Kidney (tissue), 14 donors: ENCODE results near the gene USH2A. TPM values are rescaled to one million over a fixed set of nuclear protein-coding genes. Genes with fewer than 3 reads are reported as not detected.

Experiments used
- DNase-seq, 5 donors: peaks; one replicate each; pipeline ENCODE4 v3.0.0-alpha.2; 2013 to 2020
- FAIRE-seq: peaks from 2 replicates; lab custom pipeline; 2012; peaks lifted over from hg19 to GRCh38; lab: Jason Lieb, UNC
- H3K27ac ChIP-seq, 2 donors: one replicate each; pipeline ENCODE4 v1.7.0; 2013; ENCODE audit warnings: low read depth in 2 of 2, low read length in 2 of 2, inconsistent platforms in 1 of 2
- H3K27me3 ChIP-seq: one replicate; pipeline ENCODE4 v1.7.1; 2013; ENCODE audit warnings: low read length, inconsistent platforms; ENCODE audit not compliant: control insufficient read depth, insufficient read depth
- H3K36me3 ChIP-seq, 3 donors: one replicate each; pipeline versions ENCODE4 v1.7.0 to v1.7.1; 2013; ENCODE audit warnings: low read length in 3 of 3, control low read depth in 1 of 3, inconsistent platforms in 1 of 3; ENCODE audit not compliant: insufficient read depth in 3 of 3, control insufficient read depth in 2 of 3
- H3K4me1 ChIP-seq, 3 donors: one replicate each; pipeline versions ENCODE4 v1.7.0 to v1.7.1; 2013; ENCODE audit warnings: low read length in 3 of 3, inconsistent platforms in 1 of 3, low read depth in 1 of 3; ENCODE audit not compliant: control insufficient read depth in 2 of 3, insufficient read depth in 2 of 3
- H3K4me3 ChIP-seq, 3 donors: one replicate each; pipeline versions ENCODE4 v1.7.0 to v1.8.1; 2013; ENCODE audit warnings: low read length in 3 of 3, control low read depth in 1 of 3, inconsistent platforms in 1 of 3
- H3K9ac ChIP-seq, 3 donors: one replicate each; pipeline versions ENCODE4 v1.7.0 to v1.7.1; 2013; ENCODE audit warnings: low read length in 3 of 3, control low read depth in 1 of 3, inconsistent platforms in 1 of 3
- H3K9me3 ChIP-seq, 3 donors: one replicate each; pipeline versions ENCODE4 v1.7.0 to v1.7.1; 2013; ENCODE audit warnings: low read length in 3 of 3, control low read depth in 1 of 3, inconsistent platforms in 1 of 3; ENCODE audit not compliant: control insufficient read depth in 2 of 3, insufficient read depth in 1 of 3
- intact Hi-C: fragments of 100-400 bp; cut with DNase I; formaldehyde crosslinking; loops from one replicate; pipeline ENCODE4 v1.11.1; 2022
- polyA plus RNA-seq: library from polyadenylated mRNA; stranded (reverse); fragments of 350-450 nt; fragmentation: Illumina TruSeq; extraction: RNeasy Lipid Tissue Mini Kit (QIAGEN cat#74804); gene quantifications from one replicate; pipeline ENCODE4 v1.2.3, GENCODE V29; 2014; ENCODE audit warnings: low read depth, low replicate concordance; ENCODE audit not compliant: insufficient read depth
- total RNA-seq: library from RNA; stranded (reverse); fragmentation: NEBNext Ultra II Directional; extraction: Animal tissue kit (Norgen Biotek cat#: 25700); gene quantifications from one replicate; pipeline ENCODE4 v1.2.1, GENCODE V29; 2021
- TF ChIP-seq, protein P1 (sequence below): IDR thresholded peaks from 3 replicates; pipeline ENCODE4 v1.5.1; 2012; ENCODE audit warnings: mild to moderate bottlenecking, moderate library complexity, borderline replicate concordance; ENCODE audit not compliant: insufficient read depth; ENCODE audit errors: extremely low read depth
- donor health status: control.
- donor health status: control.
- donor health status: control.
- donor health status: control.
- donor health status: control.
- donor health status: DM: yes; HTN: yes; CAD: no.
- donor health status: Normal renal cell carcinoma (clear cell type).

USH2A gene
- total and polyA plus RNA-seq, 2 donors from 2014 or later, result 0.06 TPM; not detected in 1

DNA sequence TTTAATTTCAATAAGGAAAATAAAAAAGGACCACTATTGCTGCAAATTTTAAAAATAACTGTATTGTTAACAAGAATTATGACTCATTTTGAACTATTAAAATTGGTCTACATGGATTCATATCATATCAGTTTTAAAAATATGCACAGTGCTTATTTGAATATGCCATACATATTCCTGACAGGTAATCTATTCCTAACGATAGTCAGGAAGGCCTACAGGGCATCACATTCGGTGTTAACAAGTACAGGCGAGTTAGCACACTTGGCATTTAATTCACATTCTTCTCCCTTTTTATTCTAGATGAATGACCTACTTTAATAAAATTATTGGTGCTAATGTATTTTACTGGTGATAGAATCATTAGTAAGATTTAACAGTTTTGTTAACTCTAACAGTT, 174.6 kb downstream of the USH2A start:
- no peak for FAIRE-seq

DNA sequence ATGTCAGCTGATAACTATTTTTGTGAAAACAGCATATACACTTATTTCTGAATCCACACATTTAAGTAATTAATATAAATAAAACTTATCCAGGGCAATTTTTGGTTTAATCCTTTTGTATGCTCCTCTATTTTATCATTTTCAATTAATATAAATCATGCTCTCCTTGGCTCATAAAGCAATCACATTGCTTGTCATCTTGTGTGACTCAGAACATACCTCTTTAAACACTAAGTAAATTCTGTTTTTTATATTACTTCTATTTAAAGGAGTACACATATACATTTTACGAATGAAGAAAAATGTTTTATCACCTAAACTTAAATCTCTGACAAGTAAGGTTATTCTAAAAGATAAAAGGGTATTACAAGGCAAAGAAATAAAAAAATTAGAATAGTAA, 175.3 kb downstream of the USH2A start:
- FAIRE-seq (no peak), DNase-seq (no peak)

More for the DNA sequence above, 174.6 kb downstream of the USH2A start:
- H3K9me3 ChIP-seq, result no peaks in the 10 kb centered on the region
- DNase-seq, result no peak
- no peak overlapping the region for H3K4me3 ChIP-seq
- no peak overlapping the region for H3K27ac ChIP-seq
- no peaks in the 10 kb centered on the region for H3K36me3 ChIP-seq
- no peak overlapping the region for H3K9ac ChIP-seq
- H3K4me1 ChIP-seq, result no peaks in the 10 kb centered on the region
- TF ChIP-seq, protein P1, sequence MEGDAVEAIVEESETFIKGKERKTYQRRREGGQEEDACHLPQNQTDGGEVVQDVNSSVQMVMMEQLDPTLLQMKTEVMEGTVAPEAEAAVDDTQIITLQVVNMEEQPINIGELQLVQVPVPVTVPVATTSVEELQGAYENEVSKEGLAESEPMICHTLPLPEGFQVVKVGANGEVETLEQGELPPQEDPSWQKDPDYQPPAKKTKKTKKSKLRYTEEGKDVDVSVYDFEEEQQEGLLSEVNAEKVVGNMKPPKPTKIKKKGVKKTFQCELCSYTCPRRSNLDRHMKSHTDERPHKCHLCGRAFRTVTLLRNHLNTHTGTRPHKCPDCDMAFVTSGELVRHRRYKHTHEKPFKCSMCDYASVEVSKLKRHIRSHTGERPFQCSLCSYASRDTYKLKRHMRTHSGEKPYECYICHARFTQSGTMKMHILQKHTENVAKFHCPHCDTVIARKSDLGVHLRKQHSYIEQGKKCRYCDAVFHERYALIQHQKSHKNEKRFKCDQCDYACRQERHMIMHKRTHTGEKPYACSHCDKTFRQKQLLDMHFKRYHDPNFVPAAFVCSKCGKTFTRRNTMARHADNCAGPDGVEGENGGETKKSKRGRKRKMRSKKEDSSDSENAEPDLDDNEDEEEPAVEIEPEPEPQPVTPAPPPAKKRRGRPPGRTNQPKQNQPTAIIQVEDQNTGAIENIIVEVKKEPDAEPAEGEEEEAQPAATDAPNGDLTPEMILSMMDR, result no peak
- H3K27me3 ChIP-seq, result no peaks in the 10 kb centered on the region
- intact Hi-C loops, result no loop called here

GRCh38 chr1:216246577-216247203, 176.6 kb downstream of the USH2A start:
- no peak overlapping the region for H3K27ac ChIP-seq
- H3K36me3 ChIP-seq, result no peaks in the 10 kb centered on the region
- no peak overlapping the region for H3K9ac ChIP-seq
- intact Hi-C loops, result no loop called here
- H3K4me1 ChIP-seq, result no peaks in the 10 kb centered on the region
- DNase-seq (no peak), FAIRE-seq (no peak)
- TF ChIP-seq, protein P1, result no peak
- H3K9me3 ChIP-seq, result no peaks in the 10 kb centered on the region
- H3K27me3 ChIP-seq, result no peaks in the 10 kb centered on the region
- H3K4me3 ChIP-seq, result no peak overlapping the region

More for the DNA sequence above, 175.3 kb downstream of the USH2A start:
- no peak overlapping the region for H3K9ac ChIP-seq
- H3K4me3 ChIP-seq, result no peak overlapping the region
- H3K9me3 ChIP-seq, result no peaks in the 10 kb centered on the region
- no peaks in the 10 kb centered on the region for H3K27me3 ChIP-seq
- intact Hi-C loops, result no loop called here
- no peak overlapping the region for H3K27ac ChIP-seq
- H3K36me3 ChIP-seq, result no peaks in the 10 kb centered on the region
- no peaks in the 10 kb centered on the region for H3K4me1 ChIP-seq
- TF ChIP-seq, protein P1, result no peak
